CD1c-positive myeloid dendritic cell (primary cell): ENCODE measurements around the gene CDKN2B-AS1.

Source experiments
- DNase-seq: peaks from one replicate; pipeline ENCODE4 v3.0.0-alpha.2; 2016; ENCODE audit errors: extremely low spot score

CDKN2B-AS1 gene

DNA sequence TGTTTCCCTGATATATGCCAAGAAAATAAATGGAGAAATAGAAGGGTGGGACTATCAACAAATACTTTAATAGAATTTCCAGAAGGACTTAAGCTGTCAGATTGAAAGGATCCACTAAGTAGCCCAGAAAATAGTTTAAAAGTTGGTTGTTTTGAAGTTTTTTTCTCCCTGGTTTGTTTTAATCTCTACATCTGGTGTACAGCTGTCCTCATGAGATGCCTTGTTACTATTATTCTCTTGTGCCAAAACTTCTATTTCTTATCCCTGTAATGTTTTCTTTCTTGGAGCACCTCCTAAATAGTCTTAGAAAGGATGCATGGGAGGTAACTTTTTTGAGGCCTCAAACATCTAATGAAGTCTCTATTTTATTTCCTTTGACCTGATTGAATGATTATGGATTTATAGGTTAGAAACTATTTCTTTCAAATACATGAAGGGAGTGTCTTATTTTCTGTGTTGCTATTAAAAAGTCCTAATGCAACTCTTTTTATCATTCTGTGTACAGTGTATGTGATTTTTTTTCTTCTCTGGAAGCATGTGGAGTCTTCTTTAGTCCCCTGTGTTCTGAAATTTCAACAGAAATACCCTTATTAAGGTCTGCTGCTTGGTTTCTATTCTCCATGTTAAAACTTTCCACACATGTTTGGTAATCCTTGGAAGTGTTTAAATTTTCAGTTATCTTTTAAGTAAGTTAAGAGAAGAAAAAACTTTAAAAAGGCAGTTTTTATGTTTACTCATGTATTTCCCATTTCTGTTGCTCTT lies 154.5 kb downstream of the CDKN2B-AS1 start:
- DNase-seq, result no peak

DNA sequence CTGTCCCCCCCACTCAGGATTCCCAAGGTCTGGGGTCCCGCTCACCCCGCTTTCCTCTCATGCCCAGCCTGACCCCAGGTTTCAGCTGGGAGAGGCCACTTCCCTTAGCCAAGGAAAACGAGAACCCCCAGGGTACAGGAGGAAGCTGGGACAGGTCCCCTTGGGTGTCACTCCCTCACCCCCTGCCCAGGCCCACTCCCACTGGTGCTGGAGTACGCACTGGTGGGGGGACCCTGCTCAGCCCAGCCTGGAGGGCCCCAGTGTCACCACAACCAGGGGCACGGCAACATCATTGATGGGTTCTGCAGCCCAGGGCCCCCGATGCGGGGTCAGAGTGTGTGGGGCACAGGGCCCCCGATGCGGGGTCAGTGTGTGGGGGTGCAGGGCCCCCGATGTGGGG lies 159.5 kb downstream of the CDKN2B-AS1 start:
- DNase-seq, result no peak

DNA sequence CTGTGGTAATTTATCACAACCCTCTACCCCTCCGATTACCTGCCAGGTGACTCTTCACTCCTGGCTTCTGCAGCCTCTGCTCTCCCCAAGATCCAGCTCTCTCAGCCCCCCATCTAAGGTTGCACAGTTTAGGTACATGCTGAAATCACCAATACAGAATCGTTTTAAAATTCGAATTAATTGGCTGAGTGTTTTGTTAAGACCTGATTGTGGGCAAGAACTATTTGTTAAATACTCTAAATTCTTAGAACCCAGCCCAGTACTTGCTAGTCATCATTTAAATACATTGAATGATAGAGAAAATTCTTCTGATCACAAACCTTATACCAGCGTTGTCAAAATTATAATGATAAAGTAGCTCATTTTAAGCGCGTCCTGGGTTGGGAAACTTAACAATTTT lies 162.0 kb downstream of the CDKN2B-AS1 start:
- DNase-seq, result no peak

DNA sequence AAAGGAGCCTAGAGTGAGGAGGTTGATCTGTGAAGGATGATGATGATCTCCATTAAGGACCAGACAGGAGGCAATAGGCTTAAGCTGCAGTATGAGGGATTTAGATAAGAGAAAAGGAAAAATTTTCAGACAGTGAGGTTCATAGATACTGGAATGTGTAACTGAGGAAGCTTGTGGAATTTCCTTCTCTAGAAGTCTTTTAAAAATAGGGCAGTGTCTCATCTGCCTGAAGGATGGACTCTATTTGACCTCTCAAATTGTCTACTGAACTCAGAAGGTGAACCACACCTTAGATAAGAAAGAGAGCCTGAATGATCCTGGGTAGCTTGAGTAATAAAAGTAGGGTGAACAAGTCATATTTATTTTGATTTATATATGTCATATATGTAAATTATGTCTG lies 162.7 kb downstream of the CDKN2B-AS1 start:
- no peak for DNase-seq

DNA sequence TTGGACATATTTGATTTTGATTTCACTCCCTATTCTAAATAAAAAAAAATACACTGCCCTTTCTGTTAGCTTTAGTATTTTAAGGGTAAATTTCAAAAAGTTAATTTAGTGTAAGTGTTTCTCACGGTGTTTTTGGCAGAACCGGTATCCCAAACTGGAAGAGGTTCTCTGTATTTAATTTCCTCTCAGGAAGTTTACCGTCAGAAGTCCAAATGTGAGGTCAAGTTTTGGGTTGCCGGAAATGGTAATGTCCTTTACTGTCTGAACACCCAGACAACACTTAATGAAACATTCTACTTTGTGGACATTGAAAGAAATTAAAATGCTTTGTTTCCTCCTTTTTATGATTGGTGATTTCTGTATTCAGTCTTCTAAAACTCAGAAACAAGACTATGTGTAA lies 163.2 kb downstream of the CDKN2B-AS1 start:
- no peak for DNase-seq

DNA sequence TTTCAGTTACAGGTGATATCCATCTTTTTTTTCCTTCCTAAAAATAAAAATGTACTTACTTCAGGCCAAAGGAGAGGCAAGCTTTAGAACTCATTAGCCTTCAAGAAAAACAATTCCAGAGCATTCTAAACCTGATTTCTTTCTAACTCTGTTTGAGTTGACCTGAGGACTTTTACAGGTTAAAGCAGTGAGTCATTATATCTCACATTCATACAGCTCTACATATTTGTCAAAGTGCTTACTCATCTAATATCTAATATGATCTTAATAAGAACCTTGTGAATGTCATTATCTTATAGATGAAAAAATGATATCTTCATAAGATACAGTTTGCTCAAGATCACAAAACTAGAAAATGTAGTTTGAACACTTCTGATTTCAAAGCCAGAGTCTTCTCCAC lies 163.7 kb downstream of the CDKN2B-AS1 start:
- no peak for DNase-seq

DNA sequence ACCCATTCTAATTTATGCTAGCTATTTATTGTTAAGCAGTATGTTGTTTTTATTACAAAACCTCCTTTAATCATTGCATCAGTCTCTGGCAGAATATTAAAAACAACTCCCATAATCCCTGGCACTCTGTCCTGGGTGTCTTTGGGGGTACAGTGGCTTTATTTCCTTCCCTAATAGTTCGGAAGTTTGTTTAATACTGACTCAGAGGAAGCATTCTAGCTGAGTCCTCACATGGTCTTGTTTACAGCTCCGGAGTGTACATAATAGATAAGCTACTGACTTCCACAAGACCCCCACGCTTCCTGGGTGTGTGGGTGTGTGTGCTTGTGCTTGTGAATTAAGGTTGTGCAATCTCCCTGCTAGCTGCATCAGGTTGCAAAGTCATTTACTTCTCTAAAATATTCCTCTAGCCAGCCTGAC lies 164.3 kb downstream of the CDKN2B-AS1 start:
- peak; percentile 94 for DNase-seq

DNA sequence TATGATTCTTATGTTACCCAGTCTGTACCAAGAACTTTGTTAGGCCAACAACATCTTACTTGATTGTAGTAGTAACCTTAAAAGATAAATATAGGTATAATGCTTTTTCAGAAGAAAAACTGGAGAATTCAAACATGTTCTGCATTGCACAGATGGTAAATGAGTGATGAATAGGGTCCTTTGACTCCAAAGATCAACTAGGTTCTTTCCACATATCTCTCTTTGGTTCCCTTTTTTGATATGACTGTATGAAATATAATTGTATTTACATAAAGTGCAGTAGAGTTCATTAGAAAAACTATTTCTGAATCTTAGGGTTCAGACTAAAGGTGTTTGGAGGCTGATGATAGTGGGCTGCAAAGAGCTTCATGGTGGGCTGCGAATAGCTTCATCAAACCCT lies 165.0 kb downstream of the CDKN2B-AS1 start:
- DNase-seq, result peak; percentile 79

DNA sequence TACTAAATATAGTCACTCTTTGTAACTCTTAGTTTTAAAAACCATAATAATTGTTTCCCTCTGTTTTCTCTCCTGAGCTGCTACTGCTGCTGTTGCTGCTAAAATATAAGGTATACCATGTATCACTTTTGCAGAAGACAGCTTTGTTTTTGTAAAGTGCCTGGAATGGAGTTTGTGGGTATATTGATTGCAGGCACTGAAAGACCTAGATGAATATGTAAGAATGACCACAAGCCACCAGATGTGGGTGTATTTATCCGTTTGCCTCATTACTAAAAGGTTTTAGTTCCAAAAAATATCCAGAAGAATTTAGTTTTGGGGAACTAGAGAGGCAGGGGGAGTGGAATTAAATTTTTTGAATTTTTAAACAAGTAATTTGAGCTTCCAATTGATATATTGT lies 165.6 kb downstream of the CDKN2B-AS1 start:
- peak; percentile 65 for DNase-seq

DNA sequence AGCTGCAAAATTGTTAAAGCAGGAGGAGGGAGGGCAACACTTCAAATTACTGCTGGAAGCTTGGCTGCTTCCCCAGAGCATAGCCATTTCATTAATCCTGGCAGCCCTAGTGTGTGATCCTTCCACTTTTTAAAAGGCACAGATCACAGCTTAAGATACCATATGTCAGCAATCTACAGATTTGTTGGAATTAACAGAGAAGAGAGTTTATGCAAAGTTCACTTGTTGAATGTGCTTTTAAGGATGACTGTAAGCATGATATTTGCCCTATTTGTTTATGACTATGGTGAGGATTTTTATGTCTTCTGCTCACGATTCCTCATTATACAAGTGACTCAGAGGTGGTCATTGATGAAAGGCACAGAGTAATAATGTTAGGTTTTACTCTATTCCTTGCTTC lies 170.6 kb downstream of the CDKN2B-AS1 start:
- DNase-seq, result no peak

DNA sequence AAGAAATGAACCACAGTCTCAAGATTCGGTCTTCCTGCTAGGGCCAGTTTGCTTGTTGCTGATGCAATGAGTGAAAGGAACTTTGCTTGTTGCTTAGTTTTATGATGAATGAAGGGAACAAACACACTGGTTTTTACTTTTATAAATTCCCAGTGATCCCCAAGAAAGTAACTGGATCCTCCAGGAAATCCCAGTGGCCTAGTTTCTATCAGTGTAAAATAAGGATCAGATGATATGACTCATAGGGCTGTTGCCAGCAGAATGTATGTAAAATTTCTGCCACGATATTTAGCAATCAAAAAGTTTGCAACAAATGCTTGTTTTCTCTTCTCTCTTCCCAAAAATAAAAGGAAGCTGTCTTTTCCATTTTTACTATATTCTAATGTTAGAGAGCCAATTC lies 174.7 kb downstream of the CDKN2B-AS1 start:
- peak; percentile 86 for DNase-seq

DNA sequence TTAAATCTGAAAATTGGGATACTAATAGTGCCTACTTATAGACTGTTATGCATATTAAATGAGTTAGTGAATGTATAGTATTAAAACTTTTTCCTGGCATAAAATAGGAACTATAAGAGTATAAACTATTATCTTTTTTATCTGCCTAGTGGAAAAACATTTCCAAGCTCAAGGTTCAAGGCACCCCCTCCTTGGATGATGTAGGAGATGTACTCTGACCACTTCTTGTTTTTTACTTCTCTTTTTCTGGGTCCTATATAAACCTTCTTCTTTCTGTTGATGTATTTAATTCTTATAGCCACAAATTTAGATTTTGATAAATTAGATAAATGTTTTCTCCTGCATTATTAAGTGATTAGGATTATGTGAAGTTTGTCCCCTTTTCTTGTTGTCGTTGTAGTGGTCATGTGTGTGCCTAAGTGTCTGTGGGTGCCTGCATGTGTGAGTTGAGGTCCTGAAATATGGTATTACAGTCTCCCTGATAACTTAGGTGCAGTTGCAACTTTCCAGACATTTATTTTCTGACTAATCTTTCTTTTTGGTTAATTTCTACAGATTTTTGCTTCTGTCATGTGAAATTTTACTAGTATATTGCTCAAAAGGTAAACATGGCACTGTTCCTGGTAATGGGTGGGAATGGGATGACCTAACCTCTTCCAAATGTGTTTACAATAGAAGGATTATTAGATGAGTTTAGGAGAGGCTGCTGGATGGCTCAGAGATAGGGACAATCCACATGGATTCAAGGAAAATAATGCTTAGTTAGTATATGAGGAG lies 175.3 kb downstream of the CDKN2B-AS1 start:
- DNase-seq, result peak; percentile 72
